GM19463 (cell line): Measurements from ENCODE around the gene AMBP.
"Not testable (repeated sequence)": the region's sequence is repeated elsewhere in the genome, so short reads cannot be mapped to it uniquely, and the experiment has no call there.

Experiments
- ATAC-seq: cut with Tn5 transposase; IDR thresholded peaks from one replicate; pipeline ENCODE4 v1.9.1; 2021; ENCODE audit warnings: mild to moderate bottlenecking, moderate library complexity; ENCODE audit not compliant: unreplicated experiment

Gene AMBP

GRCh38 chr9:114092336-114092735, 14.2 kb upstream of the AMBP start:
- no peak for ATAC-seq

GRCh38 chr9:114091711-114092110, 13.6 kb upstream of the AMBP start:
- no peak for ATAC-seq

- no peak for ATAC-seq
These were observed 12.7 kb upstream of the AMBP start for GRCh38 chr9:114090798-114091197.

GRCh38 chr9:114089206-114089840, 11.2 kb upstream of the AMBP start:
- no peak for ATAC-seq

GRCh38 chr9:114088571-114089170, 10.6 kb upstream of the AMBP start:
- ATAC-seq, result no peak

GRCh38 chr9:114087721-114088120, 9.6 kb upstream of the AMBP start:
- no peak for ATAC-seq

GRCh38 chr9:114086607-114087006, 8.5 kb upstream of the AMBP start:
- ATAC-seq, result no peak

GRCh38 chr9:114086009-114086408, 7.9 kb upstream of the AMBP start:
- no peak for ATAC-seq

- ATAC-seq, result no peak
These were observed 7.3 kb upstream of the AMBP start for GRCh38 chr9:114085387-114085789.

- no peak for ATAC-seq
These were observed 6.4 kb upstream of the AMBP start for GRCh38 chr9:114084282-114085073.

- ATAC-seq, result no peak
These were observed 5.6 kb upstream of the AMBP start for GRCh38 chr9:114083666-114084065.

GRCh38 chr9:114082763-114083412, 4.8 kb upstream of the AMBP start:
- ATAC-seq, result not testable (repeated sequence)

GRCh38 chr9:114082017-114082762, 4.1 kb upstream of the AMBP start:
- peak; percentile 81 for ATAC-seq

GRCh38 chr9:114081441-114082016, 3.4 kb upstream of the AMBP start:
- ATAC-seq, result no peak

- ATAC-seq, result no peak
These were observed 2.8 kb upstream of the AMBP start for GRCh38 chr9:114080773-114081440.

- no peak for ATAC-seq
These were observed 2.2 kb upstream of the AMBP start for GRCh38 chr9:114080195-114080772.

GRCh38 chr9:114078781-114079156, 669 bp upstream of the AMBP start:
- no peak for ATAC-seq

GRCh38 chr9:114077162-114077837, 800 bp downstream of the AMBP start:
- no peak for ATAC-seq
